HepG2 (cell line): ENCODE measurements around the gene COG1. TPM values are rescaled to one million over a fixed set of nuclear protein-coding genes. Genes with fewer than 3 reads are reported as not detected.

Experiments used
- AHR ChIP-seq: IDR thresholded peaks from 2 replicates; pipeline ENCODE4 v1.6.1; 2018; ENCODE audit warnings: missing genetic modification reagents, missing compliant biosample characterization
- GATAD2A ChIP-seq: IDR thresholded peaks from 2 replicates; pipeline ENCODE4 v1.6.1; 2016
- NRL ChIP-seq: sonication (generic); formaldehyde crosslinking; IDR thresholded peaks from 2 replicates; pipeline ENCODE4 v1.5.0; 2020; ENCODE audit warnings: missing genetic modification reagents, mild to moderate bottlenecking, moderate library complexity, borderline replicate concordance
- RBFOX2 ChIP-seq: fragments of 200-400 bp; formaldehyde crosslinking; IDR thresholded peaks from 2 replicates; pipeline ENCODE4 v1.6.1; 2017; ENCODE audit warnings: low read depth, mild to moderate bottlenecking, low read length
- ZC3H4 ChIP-seq: sonication (generic); formaldehyde crosslinking; IDR thresholded peaks from 2 replicates; pipeline ENCODE4 v1.4.0; 2020; ENCODE audit warnings: missing genetic modification reagents, borderline replicate concordance
- ZFP36L2 ChIP-seq: sonication (generic); formaldehyde crosslinking; IDR thresholded peaks from 2 replicates; pipeline ENCODE4 v1.4.0; 2020; ENCODE audit warnings: missing genetic modification reagents
- ZFYVE20 ChIP-seq: sonication (generic); formaldehyde crosslinking; IDR thresholded peaks from 2 replicates; pipeline ENCODE4 v1.8.0; 2023; ENCODE audit warnings: low read depth, mild to moderate bottlenecking, moderate library complexity, missing genetic modification reagents, borderline replicate concordance
- ZNF317 ChIP-seq: sonication (generic); formaldehyde crosslinking; IDR thresholded peaks from 2 replicates; pipeline ENCODE4 v1.5.0; 2020; ENCODE audit warnings: mild to moderate bottlenecking, missing genetic modification reagents
- polyA plus RNA-seq, 8 experiments: library from polyadenylated mRNA; depleted of rRNA in 3 of 8; stranded (reverse) in 7 of 8; unstranded in 1 of 8; fragments of >200 nt; fragmentation: Illumina TruSeq in 4 of 8; extraction: Trizol in 4 of 8; gene quantifications; 2 replicates each; pipeline versions ENCODE4 v1.2.1 to v1.2.3, GENCODE V29; 2011 to 2016; ENCODE audit warnings: low read depth in 4 of 8, missing spikeins in 1 of 8, mixed read lengths in 1 of 8; ENCODE audit not compliant: insufficient read depth in 1 of 8
- total RNA-seq, 5 experiments: library from RNA; depleted of rRNA; stranded (reverse); fragments of >200 nt; fragmentation: Illumina TruSeq; extraction: Trizol; gene quantifications; 2 replicates each; pipeline ENCODE4 v1.2.3, GENCODE V29; 2016; ENCODE audit warnings: low read depth in 1 of 5
- TF ChIP-seq, protein P1 (sequence below): sonication (generic); formaldehyde crosslinking; conservative IDR thresholded peaks from 2 replicates; pipeline ENCODE4 v1.4.0; 2020; ENCODE audit warnings: mild to moderate bottlenecking, missing genetic modification reagents, moderate library complexity
- TF ChIP-seq, protein P2 (sequence below): sonication (generic); formaldehyde crosslinking; IDR thresholded peaks from 2 replicates; pipeline ENCODE4 v1.5.0; 2020; ENCODE audit warnings: mild to moderate bottlenecking, missing genetic modification reagents
- TF ChIP-seq, protein P3 (sequence below): sonication (generic); formaldehyde crosslinking; IDR thresholded peaks from 2 replicates; pipeline ENCODE4 v1.9.0; 2022; ENCODE audit warnings: missing genetic modification reagents, mild to moderate bottlenecking, borderline replicate concordance
- TF ChIP-seq, protein P4 (sequence below): sonication (generic); formaldehyde crosslinking; IDR thresholded peaks from 2 replicates; pipeline ENCODE4 v1.4.0; 2020; ENCODE audit warnings: low read depth, missing genetic modification reagents
- TF ChIP-seq, protein P5 (sequence below): sonication (generic); formaldehyde crosslinking; IDR thresholded peaks from 2 replicates; pipeline ENCODE4 v1.4.0; 2020; ENCODE audit warnings: missing genetic modification reagents
- TF ChIP-seq, protein P6 (sequence below), 2 experiments: fragments of 450-650 bp in 1 of 2; sonication (generic) in 1 of 2; formaldehyde crosslinking; IDR thresholded peaks; 2 replicates each; pipeline versions ENCODE4 v1.5.0 to v1.8.0; 2020 to 2022; ENCODE audit warnings: mild to moderate bottlenecking in 1 of 2, missing genetic modification reagents in 1 of 2

COG1 gene
- total and polyA plus RNA-seq, 2 of the 13 experiments (the other 11 are each of a cell fraction or from before 2014, with no cell fraction given), result 36.6 to 39.7 TPM

DNA sequence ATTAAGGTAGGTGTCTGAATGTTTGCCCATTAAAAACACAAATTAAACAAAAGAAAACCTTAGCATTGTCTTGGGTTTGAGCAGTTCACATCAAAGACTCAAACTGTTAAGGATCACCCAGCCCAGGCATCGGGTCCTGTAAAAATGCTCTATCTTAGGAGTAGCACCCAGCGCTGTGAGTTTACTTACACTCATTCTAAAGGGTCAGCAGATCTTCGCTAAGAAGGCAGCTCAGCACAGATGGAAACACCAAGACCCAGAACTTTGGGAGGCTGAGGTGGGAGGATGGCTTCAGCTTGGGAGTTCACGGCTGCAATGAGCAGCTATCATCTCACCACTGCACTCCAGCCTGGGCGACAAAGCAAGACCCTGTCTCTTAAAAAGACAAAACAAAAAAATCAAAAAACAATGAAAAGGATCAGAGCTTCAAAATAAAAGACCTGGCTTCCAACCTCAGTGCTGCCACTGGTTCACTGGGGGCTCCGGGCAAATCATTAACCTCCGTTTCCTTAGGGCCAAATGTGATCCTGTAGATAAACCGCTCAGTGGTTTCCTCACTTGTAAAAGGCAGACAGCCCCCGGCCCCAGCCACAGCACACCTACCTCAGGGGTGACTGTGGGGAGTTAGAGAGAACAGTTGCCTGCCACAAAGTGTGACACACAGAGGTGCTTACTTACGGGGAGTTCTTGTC is 11.1 kb downstream of the COG1 start (continued):
- TF ChIP-seq, protein P1, sequence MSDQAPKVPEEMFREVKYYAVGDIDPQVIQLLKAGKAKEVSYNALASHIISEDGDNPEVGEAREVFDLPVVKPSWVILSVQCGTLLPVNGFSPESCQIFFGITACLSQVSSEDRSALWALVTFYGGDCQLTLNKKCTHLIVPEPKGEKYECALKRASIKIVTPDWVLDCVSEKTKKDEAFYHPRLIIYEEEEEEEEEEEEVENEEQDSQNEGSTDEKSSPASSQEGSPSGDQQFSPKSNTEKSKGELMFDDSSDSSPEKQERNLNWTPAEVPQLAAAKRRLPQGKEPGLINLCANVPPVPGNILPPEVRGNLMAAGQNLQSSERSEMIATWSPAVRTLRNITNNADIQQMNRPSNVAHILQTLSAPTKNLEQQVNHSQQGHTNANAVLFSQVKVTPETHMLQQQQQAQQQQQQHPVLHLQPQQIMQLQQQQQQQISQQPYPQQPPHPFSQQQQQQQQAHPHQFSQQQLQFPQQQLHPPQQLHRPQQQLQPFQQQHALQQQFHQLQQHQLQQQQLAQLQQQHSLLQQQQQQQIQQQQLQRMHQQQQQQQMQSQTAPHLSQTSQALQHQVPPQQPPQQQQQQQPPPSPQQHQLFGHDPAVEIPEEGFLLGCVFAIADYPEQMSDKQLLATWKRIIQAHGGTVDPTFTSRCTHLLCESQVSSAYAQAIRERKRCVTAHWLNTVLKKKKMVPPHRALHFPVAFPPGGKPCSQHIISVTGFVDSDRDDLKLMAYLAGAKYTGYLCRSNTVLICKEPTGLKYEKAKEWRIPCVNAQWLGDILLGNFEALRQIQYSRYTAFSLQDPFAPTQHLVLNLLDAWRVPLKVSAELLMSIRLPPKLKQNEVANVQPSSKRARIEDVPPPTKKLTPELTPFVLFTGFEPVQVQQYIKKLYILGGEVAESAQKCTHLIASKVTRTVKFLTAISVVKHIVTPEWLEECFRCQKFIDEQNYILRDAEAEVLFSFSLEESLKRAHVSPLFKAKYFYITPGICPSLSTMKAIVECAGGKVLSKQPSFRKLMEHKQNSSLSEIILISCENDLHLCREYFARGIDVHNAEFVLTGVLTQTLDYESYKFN (CRISPR knock-in tag), result peak; percentile 72
- peak; percentile 62 for TF ChIP-seq GATAD2A (CRISPR knock-in tag)
- no peak for TF ChIP-seq NRL (CRISPR knock-in tag)
- TF ChIP-seq, protein P2, sequence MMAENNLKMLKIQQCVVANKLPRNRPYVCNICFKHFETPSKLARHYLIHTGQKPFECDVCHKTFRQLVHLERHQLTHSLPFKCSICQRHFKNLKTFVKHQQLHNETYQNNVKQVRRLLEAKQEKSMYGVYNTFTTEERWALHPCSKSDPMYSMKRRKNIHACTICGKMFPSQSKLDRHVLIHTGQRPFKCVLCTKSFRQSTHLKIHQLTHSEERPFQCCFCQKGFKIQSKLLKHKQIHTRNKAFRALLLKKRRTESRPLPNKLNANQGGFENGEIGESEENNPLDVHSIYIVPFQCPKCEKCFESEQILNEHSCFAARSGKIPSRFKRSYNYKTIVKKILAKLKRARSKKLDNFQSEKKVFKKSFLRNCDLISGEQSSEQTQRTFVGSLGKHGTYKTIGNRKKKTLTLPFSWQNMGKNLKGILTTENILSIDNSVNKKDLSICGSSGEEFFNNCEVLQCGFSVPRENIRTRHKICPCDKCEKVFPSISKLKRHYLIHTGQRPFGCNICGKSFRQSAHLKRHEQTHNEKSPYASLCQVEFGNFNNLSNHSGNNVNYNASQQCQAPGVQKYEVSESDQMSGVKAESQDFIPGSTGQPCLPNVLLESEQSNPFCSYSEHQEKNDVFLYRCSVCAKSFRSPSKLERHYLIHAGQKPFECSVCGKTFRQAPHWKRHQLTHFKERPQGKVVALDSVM (CRISPR knock-in tag), result peak; percentile 66
- TF ChIP-seq, protein P3, sequence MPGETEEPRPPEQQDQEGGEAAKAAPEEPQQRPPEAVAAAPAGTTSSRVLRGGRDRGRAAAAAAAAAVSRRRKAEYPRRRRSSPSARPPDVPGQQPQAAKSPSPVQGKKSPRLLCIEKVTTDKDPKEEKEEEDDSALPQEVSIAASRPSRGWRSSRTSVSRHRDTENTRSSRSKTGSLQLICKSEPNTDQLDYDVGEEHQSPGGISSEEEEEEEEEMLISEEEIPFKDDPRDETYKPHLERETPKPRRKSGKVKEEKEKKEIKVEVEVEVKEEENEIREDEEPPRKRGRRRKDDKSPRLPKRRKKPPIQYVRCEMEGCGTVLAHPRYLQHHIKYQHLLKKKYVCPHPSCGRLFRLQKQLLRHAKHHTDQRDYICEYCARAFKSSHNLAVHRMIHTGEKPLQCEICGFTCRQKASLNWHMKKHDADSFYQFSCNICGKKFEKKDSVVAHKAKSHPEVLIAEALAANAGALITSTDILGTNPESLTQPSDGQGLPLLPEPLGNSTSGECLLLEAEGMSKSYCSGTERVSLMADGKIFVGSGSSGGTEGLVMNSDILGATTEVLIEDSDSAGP, result 0 out of 2 replicates have a peak, but pooled peaks have one; percentile 2
- TF ChIP-seq, protein P4, sequence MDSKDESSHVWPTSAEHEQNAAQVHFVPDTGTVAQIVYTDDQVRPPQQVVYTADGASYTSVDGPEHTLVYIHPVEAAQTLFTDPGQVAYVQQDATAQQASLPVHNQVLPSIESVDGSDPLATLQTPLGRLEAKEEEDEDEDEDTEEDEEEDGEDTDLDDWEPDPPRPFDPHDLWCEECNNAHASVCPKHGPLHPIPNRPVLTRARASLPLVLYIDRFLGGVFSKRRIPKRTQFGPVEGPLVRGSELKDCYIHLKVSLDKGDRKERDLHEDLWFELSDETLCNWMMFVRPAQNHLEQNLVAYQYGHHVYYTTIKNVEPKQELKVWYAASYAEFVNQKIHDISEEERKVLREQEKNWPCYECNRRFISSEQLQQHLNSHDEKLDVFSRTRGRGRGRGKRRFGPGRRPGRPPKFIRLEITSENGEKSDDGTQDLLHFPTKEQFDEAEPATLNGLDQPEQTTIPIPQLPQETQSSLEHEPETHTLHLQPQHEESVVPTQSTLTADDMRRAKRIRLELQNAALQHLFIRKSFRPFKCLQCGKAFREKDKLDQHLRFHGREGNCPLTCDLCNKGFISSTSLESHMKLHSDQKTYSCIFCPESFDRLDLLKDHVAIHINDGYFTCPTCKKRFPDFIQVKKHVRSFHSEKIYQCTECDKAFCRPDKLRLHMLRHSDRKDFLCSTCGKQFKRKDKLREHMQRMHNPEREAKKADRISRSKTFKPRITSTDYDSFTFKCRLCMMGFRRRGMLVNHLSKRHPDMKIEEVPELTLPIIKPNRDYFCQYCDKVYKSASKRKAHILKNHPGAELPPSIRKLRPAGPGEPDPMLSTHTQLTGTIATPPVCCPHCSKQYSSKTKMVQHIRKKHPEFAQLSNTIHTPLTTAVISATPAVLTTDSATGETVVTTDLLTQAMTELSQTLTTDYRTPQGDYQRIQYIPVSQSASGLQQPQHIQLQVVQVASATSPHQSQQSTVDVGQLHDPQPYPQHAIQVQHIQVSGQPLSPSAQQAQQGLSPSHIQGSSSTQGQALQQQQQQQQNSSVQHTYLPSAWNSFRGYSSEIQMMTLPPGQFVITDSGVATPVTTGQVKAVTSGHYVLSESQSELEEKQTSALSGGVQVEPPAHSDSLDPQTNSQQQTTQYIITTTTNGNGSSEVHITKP (CRISPR knock-in tag), result 0 out of 2 replicates have a peak, but pooled peaks have one; percentile 54
- TF ChIP-seq, protein P5, sequence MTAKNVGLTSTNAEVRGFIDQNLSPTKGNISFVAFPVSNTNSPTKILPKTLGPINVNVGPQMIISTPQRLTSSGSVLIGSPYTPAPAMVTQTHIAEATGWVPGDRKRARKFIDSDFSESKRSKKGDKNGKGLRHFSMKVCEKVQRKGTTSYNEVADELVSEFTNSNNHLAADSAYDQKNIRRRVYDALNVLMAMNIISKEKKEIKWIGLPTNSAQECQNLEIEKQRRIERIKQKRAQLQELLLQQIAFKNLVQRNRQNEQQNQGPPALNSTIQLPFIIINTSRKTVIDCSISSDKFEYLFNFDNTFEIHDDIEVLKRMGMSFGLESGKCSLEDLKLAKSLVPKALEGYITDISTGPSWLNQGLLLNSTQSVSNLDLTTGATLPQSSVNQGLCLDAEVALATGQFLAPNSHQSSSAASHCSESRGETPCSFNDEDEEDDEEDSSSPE (CRISPR knock-in tag), result 0 out of 2 replicates have a peak, but pooled peaks have one; percentile 14
- no peak for TF ChIP-seq ZFP36L2 (CRISPR knock-in tag)
- TF ChIP-seq ZFYVE20 (CRISPR knock-in tag), result no peak
- peak; percentile 59; the same call in 1 of the 2 replicates for TF ChIP-seq ZC3H4 (CRISPR knock-in tag)
- TF ChIP-seq, protein P6, sequence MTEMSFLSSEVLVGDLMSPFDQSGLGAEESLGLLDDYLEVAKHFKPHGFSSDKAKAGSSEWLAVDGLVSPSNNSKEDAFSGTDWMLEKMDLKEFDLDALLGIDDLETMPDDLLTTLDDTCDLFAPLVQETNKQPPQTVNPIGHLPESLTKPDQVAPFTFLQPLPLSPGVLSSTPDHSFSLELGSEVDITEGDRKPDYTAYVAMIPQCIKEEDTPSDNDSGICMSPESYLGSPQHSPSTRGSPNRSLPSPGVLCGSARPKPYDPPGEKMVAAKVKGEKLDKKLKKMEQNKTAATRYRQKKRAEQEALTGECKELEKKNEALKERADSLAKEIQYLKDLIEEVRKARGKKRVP (CRISPR knock-in tag; IDR thresholded peaks at IDR 0.05), result no peak
- 0 out of 2 replicates have a peak, but pooled peaks have one; percentile 32 for TF ChIP-seq RBFOX2
- TF ChIP-seq ZNF317, result peak; percentile 96
- TF ChIP-seq AHR, result no peak; the same call in 1 of the 2 replicates
